ENCODE data around the gene GSDMA.
"Not testable (repeated sequence)": the region's sequence is repeated elsewhere in the genome, so short reads cannot be mapped to it uniquely, and the experiment has no call there.

Gene GSDMA

GRCh38 chr17:39996800-39997199 lies 34.0 kb downstream of the GSDMA start:
- DNase-seq (ENCODE audit: low read depth in 2 of 2): no peak

GRCh38 chr17:39997543-39997942 lies 34.7 kb downstream of the GSDMA start:
- DNase-seq (ENCODE audit: low read depth in 2 of 2): no peak

- no peak for DNase-seq (ENCODE audit: low read depth in 2 of 2)
Observed at GRCh38 chr17:39999067-39999466, 36.3 kb downstream of the GSDMA start.

GRCh38 chr17:40000161-40000560 lies 37.4 kb downstream of the GSDMA start:
- DNase-seq (ENCODE audit: low read depth in 2 of 2): no peak

GRCh38 chr17:40001335-40001734 lies 38.5 kb downstream of the GSDMA start:
- not testable (repeated sequence) for DNase-seq (ENCODE audit: low read depth in 2 of 2)

- no peak for DNase-seq (ENCODE audit: low read depth in 2 of 2)
Observed at GRCh38 chr17:40004072-40004471, 41.3 kb downstream of the GSDMA start.

GRCh38 chr17:40004712-40005111 lies 41.9 kb downstream of the GSDMA start:
- no peak for DNase-seq (ENCODE audit: low read depth in 2 of 2)

- no peak for DNase-seq (ENCODE audit: low read depth in 2 of 2)
Observed at GRCh38 chr17:40005520-40005919, 42.7 kb downstream of the GSDMA start.

- DNase-seq (ENCODE audit: low read depth in 2 of 2): not testable (repeated sequence)
Observed at GRCh38 chr17:40010946-40011500, 48.2 kb downstream of the GSDMA start.

GRCh38 chr17:40012017-40012647 lies 49.3 kb downstream of the GSDMA start:
- not testable (repeated sequence) for DNase-seq (ENCODE audit: low read depth in 2 of 2)

GRCh38 chr17:40014375-40014980 lies 51.7 kb downstream of the GSDMA start:
- DNase-seq (ENCODE audit: low read depth in 2 of 2): no peak

- no peak for DNase-seq (ENCODE audit: low read depth in 2 of 2)
Observed at GRCh38 chr17:40015005-40015997, 52.5 kb downstream of the GSDMA start, which contains the start of gene CSF3. Gene CSF3 (plus strand): TSS chr17:40015440. CDS start chr17:40015475, 35 bp downstream.

- DNase-seq (ENCODE audit: low read depth in 2 of 2): no peak
Observed at GRCh38 chr17:40015998-40016985, 53.5 kb downstream of the GSDMA start.

- DNase-seq (ENCODE audit: low read depth in 2 of 2): no peak
Observed at GRCh38 chr17:40017422-40018080, 54.7 kb downstream of the GSDMA start.

GRCh38 chr17:40018211-40019121 lies 55.7 kb downstream of the GSDMA start:
- no peak for DNase-seq (ENCODE audit: low read depth in 2 of 2)

GRCh38 chr17:40019140-40019991 lies 56.6 kb downstream of the GSDMA start:
- no peak for DNase-seq (ENCODE audit: low read depth in 2 of 2)

GRCh38 chr17:40020146-40020545 lies 57.3 kb downstream of the GSDMA start:
- no peak for DNase-seq (ENCODE audit: low read depth in 2 of 2)

GRCh38 chr17:40021451-40021971 lies 58.7 kb downstream of the GSDMA start:
- DNase-seq (ENCODE audit: low read depth in 2 of 2): no peak
